ES-I3 (cell line): ENCODE data around the gene DEXI.
"Not testable (repeated sequence)": the region's sequence is repeated elsewhere in the genome, so short reads cannot be mapped to it uniquely, and the experiment has no call there.

Source experiments
- H3K36me3 ChIP-seq: 2 replicates; pipeline ENCODE4 v1.6.1; 2013; ENCODE audit warnings: mild to moderate bottlenecking, low read length, control low read depth, moderate library complexity; ENCODE audit not compliant: insufficient read depth
- H3K4me1 ChIP-seq: 2 replicates; pipeline ENCODE4 v1.6.1; 2013; ENCODE audit warnings: mild to moderate bottlenecking, control low read depth, low read length; ENCODE audit not compliant: insufficient read depth
- H3K9ac ChIP-seq: 2 replicates; pipeline ENCODE4 v1.6.1; 2013; ENCODE audit warnings: low read depth, mild to moderate bottlenecking, low read length, moderate library complexity
- H3K9me3 ChIP-seq: 2 replicates; pipeline ENCODE4 v1.6.1; 2013; ENCODE audit warnings: mild to moderate bottlenecking, low read length, moderate library complexity; ENCODE audit not compliant: control insufficient read depth, insufficient read depth

Gene DEXI

DNA sequence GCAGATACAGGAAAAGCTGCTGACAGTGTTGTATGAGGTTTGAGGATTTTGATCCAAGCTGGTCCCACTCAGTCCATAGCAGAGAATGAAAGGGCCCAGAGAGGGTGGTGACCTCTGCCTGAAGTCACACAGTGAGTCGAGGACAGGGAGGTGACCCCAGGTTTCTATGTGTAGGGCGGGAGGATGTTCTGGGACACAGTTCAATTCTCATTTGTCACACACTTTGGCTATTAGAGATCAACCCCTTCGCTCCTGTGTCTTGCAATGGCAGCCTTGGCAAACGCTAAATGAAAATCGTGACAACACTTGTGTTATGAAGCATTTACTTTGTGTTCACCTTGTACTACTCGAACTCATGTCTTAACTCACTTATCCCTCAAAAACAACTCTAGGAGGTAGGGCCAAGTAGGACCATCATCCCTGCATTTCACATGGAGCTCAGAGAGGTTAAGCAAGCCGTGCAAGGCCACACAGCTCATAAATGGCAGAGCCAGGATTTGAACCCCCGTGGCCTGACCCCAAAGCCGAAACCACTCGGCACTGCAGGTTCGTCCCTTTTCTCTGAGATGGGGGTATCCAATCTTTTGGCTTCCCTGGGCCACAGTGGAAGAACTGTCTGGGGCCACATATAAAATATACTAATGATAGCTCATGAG is 10.2 kb downstream of the DEXI start:
- Histone ChIP-seq H3K9me3 (no peaks in the 10 kb centered on the region), H3K4me1 (no peaks in the 10 kb centered on the region), H3K9ac (no peak overlapping the region), H3K36me3 (peaks cover 4% of the 10 kb centered on the region; the same call in 1 of the 2 replicates)

DNA sequence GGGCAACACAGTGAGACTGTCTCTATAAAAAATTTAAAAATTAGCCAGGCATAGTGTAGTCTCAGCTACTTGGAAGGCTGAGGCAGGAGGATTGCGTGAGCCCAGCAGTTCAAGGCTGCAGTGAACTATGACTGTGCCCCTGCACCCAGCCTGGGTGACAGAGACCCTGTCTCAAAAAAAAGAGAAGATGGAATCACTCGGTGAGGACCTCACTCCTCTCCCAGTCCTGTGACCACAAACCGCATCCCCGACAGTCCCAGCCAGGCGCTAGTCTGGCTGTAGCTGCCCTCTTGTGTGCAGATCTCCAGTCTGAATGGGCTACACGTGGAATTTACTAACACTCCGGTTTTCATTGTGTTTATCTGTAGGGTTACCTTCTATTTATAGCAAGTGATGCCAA is 11.1 kb downstream of the DEXI start:
- Histone ChIP-seq H3K4me1 (no peaks in the 10 kb centered on the region), H3K9ac (no peak overlapping the region), H3K36me3 (peaks cover 4% of the 10 kb centered on the region; the same call in 1 of the 2 replicates), H3K9me3 (no peaks in the 10 kb centered on the region)

GRCh38 chr16:10930755-10931093 is 11.5 kb downstream of the DEXI start:
- Histone ChIP-seq H3K9ac (no peak overlapping the region), H3K9me3 (no peaks in the 10 kb centered on the region), H3K36me3 (peaks cover 4% of the 10 kb centered on the region; the same call in 1 of the 2 replicates), H3K4me1 (no peaks in the 10 kb centered on the region)

GRCh38 chr16:10929853-10930754 is 12.2 kb downstream of the DEXI start:
- peaks cover 4% of the 10 kb centered on the region; the same call in 1 of the 2 replicates for H3K36me3 ChIP-seq
- H3K4me1 ChIP-seq = no peaks in the 10 kb centered on the region
- no peak overlapping the region for H3K9ac ChIP-seq
- no peaks in the 10 kb centered on the region for H3K9me3 ChIP-seq

DNA sequence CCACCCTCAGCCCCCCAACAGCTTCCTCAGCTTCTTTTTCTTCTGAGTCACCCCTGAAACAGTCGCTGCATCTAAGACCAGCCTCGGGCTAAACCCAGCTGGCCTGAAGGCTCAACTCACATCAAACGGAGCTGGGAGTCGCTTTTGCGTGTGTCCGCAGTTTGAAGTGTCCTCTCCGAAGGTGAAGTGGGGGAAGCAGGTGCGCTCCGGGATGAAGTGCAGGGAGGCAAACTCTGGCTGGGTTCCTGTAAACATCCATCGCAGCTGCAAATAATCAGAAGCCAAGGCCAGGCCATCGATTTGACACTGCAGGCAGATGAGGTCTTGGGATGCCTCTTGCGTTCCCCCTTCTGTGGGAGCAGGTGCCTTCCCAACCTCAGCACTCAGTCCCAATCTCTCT is 13.2 kb downstream of the DEXI start:
- not testable (repeated sequence) for H3K9ac ChIP-seq

DNA sequence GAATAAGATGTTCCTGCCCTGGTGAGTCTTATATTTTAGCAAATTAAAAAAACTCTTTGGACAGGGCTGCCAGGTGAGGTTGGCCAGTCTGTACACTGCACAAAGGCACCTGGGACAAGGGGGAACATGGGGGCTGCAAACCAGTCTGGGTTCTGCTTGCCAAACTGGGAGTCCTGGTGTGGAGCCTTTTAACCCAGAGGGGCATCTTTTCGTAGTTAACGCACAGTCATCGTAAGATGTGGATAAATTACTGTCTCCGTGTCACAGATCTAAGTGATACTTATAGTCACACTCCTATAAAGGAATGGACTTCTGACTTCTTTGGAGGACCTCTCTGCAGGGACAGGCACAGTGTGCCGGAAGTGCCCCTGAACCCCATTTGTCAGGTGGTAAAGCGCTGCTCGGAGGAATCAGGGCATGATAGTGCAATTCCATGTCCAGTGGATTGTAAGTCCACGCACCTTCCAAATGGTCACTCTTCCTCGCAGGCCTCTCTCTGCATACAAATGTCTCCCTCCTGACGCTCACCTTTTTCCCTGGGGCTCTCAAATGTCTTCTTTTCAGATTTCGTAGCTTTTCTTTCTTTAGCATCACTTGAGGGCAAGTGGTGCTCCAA is 14.7 kb downstream of the DEXI start:
- Histone ChIP-seq H3K36me3 (peaks cover 4% of the 10 kb centered on the region; the same call in 1 of the 2 replicates), H3K4me1 (peaks cover 5% of the 10 kb centered on the region; the same call in 1 of the 2 replicates), H3K9me3 (no peaks in the 10 kb centered on the region), H3K9ac (no peak overlapping the region)

More for the DNA sequence above, 13.2 kb downstream of the DEXI start:
- H3K4me1 ChIP-seq, H3K9me3 ChIP-seq, H3K36me3 ChIP-seq: not testable (repeated sequence)

DNA sequence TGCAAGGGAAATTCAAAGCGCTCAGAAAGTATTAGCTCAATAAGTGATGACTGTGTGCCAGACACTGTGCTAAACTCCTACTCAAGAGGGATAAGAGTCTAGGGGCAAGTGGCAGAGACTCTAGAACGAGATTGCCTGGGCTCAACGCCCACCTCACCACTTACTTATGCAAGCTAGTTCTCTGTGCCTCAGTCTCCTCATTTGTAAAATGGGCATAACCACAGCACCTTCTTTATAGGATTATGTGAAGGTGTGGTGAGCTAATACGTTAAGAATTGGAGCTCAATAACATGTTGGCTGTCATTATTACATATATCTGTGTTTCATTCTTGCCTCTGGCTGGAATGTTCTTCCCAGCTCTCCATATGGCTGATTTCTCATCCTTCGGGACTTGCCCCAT is 15.4 kb downstream of the DEXI start:
- H3K36me3 ChIP-seq = peaks cover 4% of the 10 kb centered on the region; the same call in 1 of the 2 replicates
- no peaks in the 10 kb centered on the region for H3K9me3 ChIP-seq
- peaks cover 5% of the 10 kb centered on the region; the same call in 1 of the 2 replicates for H3K4me1 ChIP-seq
- no peak overlapping the region for H3K9ac ChIP-seq

DNA sequence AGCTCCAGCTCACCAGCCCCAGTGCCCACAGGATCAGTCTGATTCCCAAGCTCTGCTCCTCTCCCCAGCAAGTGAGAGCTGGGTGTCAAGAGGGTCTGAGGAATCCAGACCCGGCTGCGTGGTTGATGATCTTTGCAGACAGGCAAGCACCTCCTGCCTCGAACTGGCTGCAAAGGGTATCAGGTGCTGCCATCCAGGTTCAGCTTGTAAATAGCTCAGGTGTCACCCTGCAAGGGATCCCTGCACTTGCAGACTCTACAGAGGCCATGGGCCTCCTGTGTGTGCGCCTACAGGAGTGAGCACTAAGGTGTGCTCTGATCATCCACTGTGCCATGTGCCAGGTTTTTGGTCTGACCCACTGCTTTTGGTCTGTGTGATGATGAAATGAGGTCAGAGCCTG is 16.2 kb downstream of the DEXI start:
- H3K36me3 ChIP-seq = peaks cover 4% of the 10 kb centered on the region; the same call in 1 of the 2 replicates
- H3K9ac ChIP-seq = no peak overlapping the region
- H3K4me1 ChIP-seq = peaks cover 5% of the 10 kb centered on the region; the same call in 1 of the 2 replicates
- no peaks in the 10 kb centered on the region for H3K9me3 ChIP-seq

DNA sequence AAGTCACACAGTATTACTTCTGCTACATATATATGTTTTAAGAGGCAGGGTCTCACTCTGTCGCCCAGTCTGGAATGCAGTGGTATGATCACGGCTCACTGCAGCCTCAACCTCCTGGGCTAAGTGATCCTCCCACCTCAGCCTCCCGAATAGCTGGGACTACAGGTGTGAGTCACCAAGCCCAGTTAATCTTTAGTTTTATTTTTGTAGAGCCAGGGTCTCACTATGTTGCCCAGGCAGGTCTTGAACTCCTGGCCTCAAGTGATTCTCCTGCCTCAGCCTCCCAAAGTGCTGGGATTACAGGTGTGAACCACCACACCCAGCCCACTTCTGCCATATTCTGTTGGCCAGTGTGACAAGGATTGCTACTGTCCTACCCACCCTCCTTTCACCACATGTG is 17.0 kb downstream of the DEXI start:
- H3K36me3 ChIP-seq, H3K9ac ChIP-seq, H3K4me1 ChIP-seq, H3K9me3 ChIP-seq: not testable (repeated sequence)

DNA sequence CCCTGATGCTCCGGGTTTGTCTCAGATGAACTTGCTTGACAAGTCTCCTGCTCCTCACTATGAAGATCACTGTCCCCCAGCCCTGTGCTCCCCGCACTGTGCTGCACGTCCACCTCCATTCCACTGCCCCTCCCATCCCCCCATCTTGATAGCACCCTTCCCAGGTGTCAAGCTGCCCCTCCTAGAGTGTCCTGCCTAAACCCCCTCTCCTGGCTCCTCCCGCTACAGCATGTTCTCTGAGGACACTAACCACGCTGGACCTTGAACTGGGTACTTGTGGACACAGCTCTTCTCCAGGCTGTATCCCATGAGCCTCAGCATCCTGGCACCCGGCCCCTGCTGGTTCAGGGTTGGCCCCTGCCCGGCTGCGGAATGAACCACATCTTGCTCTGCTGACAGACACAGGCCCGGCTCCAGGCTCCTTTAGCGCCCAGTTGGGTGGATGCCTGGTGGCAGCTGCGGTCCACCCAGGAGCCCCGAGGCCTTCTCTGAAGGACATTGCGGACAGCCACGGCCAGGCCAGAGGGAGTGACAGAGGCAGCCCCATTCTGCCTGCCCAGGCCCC is 18.5 kb downstream of the DEXI start:
- peaks cover 4% of the 10 kb centered on the region; the same call in 1 of the 2 replicates for H3K36me3 ChIP-seq
- H3K4me1 ChIP-seq = peaks cover 5% of the 10 kb centered on the region; the same call in 1 of the 2 replicates
- no peaks in the 10 kb centered on the region for H3K9me3 ChIP-seq
- no peak overlapping the region for H3K9ac ChIP-seq

GRCh38 chr16:10923146-10923649 is 19.1 kb downstream of the DEXI start:
- H3K36me3 ChIP-seq = peaks cover 4% of the 10 kb centered on the region; the same call in 1 of the 2 replicates
- H3K4me1 ChIP-seq = peaks cover 5% of the 10 kb centered on the region; the same call in 1 of the 2 replicates

DNA sequence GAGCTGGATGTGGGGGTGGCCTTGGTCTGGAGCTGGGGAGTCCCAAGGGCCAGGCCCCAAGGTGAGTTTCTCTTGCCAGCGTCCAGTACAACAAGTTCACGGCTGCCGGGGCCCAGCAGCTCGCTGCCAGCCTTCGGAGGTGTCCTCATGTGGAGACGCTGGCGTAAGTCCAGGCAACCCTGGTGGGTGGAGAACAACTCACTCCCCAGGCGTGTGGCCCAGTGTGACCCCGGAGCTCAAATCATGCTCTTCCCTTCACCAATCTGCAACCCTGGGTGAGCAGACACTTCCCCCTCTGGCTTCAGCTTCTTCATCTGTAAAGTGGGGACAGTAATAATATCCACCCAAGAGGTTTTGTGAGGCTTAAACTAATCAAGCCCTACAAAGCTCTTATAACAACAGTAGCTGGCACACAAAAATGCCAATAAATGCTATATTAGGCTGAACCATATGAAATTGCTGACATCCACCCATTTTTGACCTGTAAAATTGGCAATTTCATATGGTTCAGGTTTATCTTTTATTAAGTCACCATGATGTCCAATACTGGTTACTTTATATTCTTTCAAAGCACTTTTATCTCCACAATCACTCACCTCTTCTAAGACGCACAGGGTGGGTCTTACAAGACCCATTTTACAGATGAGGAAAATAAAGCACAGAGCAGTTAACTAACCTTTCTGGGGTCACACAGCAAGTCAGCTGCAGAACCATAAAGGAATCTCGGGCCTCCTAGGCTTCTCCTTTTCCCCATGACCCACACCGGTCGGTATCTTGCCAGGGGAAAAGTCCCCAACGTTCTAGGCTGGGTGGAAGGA is 19.7 kb downstream of the DEXI start:
- Histone ChIP-seq H3K9me3 (no peaks in the 10 kb centered on the region), H3K4me1 (peaks cover 5% of the 10 kb centered on the region; the same call in 1 of the 2 replicates), H3K36me3 (no peaks in the 10 kb centered on the region; the same call in 1 of the 2 replicates), H3K9ac (no peak overlapping the region)

More at GRCh38 chr16:10923146-10923649, 19.1 kb downstream of the DEXI start:
- H3K9ac ChIP-seq = no peak overlapping the region
- H3K9me3 ChIP-seq = no peaks in the 10 kb centered on the region

- Histone ChIP-seq H3K9me3 (no peaks in the 10 kb centered on the region), H3K4me1 (peaks cover 5% of the 10 kb centered on the region; the same call in 1 of the 2 replicates), H3K36me3 (no peaks in the 10 kb centered on the region), H3K9ac (no peak overlapping the region)
These were observed 20.5 kb downstream of the DEXI start for GRCh38 chr16:10921536-10922327.
